Endometrial microvascular endothelial cells (primary cell): ENCODE measurements around the gene SULT1A4. TPM values are rescaled to one million over a fixed set of nuclear protein-coding genes. Genes with fewer than 3 reads are reported as not detected.
"Not testable (repeated sequence)": the region's sequence is repeated elsewhere in the genome, so short reads cannot be mapped to it uniquely, and the experiment has no call there.

Experiments
- in situ Hi-C: cut with HindIII; loops from 2 replicates; pipeline ENCODE4 v1.10.0; 2017; ENCODE audit warnings: low sequenced_read_pairs, low pct_unique_long_range_greater_than_20kb; ENCODE audit errors: inconsistent ontology term
- total RNA-seq: library from RNA; depleted of rRNA; stranded (reverse); fragments of >200 nt; gene quantifications from one replicate; pipeline ENCODE4 v1.2.3, GENCODE V29; 2015; ENCODE audit errors: inconsistent ontology term

SULT1A4 gene
- 4.7 TPM for total RNA-seq

DNA sequence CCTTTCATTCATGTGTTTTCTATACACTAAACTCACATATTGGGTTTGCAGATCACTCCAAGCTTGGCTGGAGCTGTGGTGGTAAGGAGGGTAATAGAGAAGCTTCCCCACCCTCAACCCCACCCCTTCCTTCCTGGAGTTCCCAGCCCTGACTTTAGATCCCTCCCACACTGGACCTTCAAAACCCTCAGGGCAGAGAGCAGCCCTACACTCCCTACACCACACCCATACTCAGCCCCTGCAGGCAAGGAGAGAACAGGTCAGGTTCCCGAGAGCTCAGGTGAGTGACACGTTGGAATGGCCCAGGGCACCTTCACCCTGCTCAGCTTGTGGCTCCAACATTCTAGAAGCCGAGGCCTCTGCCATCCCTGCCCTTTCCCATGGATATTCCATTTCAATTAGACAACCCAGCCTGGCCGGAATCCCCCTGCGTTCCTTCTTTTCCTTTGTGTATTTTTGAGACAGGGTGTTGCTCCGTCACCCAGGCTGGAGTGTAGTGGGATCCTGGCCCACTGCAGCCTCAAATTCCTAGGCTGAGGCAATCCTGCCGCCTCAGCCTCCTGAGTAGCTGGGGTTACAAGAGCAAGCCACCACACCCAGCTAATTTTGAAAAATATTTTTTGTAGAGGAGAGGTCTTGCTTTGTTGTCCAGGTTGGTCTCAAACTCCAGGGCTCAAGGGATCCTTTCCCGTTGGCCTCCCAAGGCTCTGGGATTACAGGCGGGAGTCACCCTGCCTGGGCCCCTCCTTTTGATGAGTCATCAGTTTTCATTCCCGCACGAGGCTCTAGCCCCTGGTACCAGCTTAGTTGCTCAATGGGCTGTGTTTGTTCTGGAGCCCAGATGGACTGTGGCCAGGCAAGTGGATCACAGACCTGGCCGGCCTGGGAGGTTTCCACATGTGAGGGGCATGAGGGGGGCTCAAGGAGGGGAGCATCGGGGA lies at the start of gene SULT1A4:
Gene SULT1A4 (plus strand): TSS at position 208 of the 941 bp plus-strand sequence. CDS start 1,473 bp downstream, outside the sequence.
- in situ Hi-C loops: not testable (repeated sequence)

DNA sequence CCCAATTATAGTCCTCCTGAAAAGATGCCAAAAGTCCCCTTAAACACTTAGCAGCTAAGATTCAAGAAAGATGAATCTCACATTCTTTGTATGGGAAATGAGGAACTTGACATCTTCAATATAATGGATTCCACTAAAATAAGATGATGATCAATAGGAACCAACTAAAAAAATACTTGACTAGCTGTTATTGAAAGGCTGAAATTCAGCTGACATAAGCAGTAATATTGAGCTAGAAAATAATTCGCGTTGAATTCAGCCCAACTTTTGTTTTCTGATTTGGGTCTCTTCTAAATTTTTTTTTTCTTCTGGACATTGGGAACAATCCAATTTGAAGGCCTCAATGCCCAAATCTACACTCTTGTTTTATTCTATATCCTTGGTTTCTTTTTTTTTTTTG lies 36.1 kb upstream of the SULT1A4 start:
- in situ Hi-C loops: not testable (repeated sequence)

DNA sequence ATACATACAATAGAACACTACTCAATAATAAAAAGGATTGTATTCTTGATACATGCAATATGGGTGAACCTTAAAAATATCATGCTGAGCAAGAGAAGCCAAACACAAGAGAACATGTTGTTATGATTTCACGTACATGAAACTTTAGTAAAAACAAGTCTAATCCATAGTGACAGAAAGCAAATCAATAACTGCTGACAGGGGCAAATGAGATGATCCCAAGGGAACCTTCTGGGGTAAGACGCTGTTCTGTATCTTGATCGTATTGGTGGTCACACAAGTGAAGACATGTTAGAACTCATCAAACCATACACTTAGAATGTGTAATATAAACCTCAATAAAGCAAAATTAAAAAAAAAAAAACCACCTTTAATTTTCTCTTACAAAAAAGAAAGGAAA lies 34.3 kb upstream of the SULT1A4 start:
- in situ Hi-C loops: not testable (repeated sequence)

DNA sequence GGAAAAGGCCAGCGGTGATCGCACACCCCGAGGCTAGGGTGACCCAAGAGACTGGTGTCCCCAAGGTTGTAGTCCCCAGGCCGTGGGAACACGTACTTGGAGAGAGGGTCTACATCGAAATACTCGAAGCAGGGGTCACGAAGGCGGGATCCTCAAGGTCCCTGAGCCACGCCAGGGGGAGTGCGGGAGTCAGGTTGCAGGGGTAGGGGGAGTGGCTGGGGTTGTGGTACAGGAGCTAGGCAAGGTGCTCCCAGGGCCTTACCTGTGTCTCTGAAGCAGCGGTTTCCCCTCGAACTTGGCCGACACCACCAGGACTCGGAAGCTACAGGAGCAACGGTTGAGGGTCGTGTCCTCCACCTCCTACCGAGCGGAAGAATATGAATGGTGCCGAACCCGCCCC lies 6.0 kb upstream of the SULT1A4 start:
- in situ Hi-C loops: not testable (repeated sequence)

DNA sequence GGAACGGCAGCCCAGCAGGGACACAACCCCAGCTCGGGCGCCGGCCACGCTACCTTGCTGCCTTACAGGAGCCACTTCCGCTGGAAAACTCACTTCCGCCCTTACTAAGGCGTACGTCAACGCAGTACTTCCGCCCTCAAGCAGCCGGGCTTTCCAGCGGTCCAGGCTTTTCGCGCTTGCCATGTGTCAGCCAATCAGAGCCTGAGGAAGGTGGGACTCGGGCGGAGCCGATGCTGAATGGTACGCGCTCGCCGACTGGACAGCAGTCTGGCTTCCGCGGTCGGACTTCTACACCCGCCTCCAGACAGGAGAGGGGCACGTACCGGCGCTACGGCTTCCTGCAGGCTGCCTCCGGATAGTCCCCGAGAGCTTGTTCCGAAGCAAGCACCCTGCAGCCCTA lies 5.4 kb upstream of the SULT1A4 start, which contains the start of the genes BOLA2 and SLX1B:
Gene BOLA2 (minus strand): TSS at position 83 of the 400 bp plus-strand sequence. CDS start 98 bp downstream, outside the sequence.
Gene SLX1B (plus strand): TSS at position 265 of the 400 bp plus-strand sequence.
- in situ Hi-C loops: not testable (repeated sequence)

DNA sequence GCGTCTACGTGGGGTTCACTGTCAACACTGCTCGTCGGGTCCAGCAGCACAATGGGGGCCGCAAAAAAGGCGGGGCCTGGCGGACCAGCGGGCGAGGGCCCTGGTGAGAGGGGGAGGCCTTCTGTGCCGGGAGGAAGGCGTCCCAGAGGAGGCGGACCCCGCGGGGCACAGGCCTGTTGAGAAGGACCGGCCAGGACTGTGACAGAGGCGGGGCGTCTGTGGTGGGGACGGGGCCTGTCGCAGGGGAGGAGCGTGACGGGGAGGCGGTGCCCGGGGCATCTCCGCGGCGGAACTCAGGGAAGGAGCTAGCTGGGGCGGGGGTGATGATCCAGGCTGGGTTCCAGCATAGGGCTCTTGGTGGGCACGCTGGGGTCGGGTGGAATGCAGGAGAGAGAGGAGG lies 4.9 kb upstream of the SULT1A4 start:
- in situ Hi-C loops: not testable (repeated sequence)

DNA sequence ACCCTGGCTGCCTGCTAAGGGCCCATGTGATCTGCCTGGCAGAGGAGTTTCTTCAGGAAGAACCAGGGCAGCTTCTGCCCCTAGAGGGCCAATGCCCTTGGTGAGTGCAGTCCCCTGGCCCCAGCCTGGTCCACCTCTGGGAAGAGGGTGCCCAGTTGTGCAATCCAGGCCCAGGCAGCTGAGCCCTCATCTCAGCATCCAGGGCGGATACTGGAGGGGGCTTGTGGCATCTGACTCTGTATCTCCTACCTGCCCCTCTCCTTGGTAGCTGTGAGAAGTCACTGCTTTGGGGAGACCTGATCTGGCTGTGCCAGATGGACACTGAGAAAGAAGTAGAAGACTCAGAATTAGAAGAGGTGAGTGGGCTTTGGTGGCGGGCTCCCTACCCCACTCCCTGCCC lies 2.1 kb upstream of the SULT1A4 start:
- in situ Hi-C loops: not testable (repeated sequence)

DNA sequence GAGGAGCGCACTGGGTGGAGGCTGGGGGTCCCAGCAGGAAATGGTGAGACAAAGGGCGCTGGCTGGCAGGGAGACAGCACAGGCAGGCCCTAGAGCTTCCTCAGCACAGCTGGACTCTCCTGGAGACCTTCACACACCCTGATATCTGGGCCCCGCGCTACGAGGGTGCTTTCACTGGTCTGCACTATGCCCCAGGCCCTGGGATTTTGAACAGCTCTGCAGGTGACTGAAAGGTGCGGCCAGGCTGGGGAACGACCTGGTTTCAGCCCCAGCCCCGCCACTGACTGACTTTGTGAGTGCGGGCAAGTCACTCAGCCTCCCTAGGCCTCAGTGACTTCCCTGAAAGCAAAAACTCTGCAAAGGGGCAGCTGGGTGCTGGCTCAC lies 926 bp downstream of the SULT1A4 start:
- in situ Hi-C loops: not testable (repeated sequence)

DNA sequence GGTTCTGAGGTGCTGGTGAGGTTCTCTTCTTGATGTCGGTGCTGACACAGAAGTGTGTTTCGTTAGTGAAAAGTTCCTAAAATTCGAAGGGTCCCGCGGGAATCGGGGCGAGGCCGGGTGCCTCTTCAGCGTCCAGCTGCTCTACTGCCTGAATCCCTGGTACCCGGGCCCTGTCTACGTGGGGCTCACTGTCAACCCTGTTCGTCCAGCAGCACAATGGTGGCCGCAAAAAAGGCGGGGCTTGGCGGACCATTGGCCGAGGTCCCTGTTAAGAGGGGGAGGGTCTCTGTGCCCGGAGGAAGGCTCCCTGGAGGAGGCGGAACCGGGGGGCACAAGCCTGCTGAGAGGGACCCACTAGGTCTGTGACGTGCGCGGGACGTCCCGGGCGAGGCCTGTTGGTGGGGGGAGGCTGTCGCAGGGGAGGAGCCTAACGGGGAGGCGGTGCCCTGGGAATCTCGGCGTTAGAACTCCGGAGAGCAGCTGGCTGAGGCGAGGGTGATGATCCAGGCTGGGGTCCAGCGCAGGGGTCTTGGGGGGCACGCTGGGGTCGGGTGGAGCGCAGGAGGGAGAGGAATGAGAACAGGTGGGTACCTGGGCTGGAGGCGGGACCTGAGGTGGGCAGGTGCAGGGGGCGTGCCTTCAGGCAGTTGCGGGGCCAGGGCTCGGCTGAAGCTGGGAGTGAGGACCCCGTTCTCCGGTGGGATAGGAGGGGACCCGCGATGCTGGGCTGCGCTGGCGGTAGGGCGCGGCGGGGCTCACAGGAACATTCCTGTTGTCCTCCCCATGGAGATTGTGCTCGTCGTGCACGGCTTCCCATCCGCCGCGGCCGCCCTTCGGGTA lies 6.5 kb downstream of the SULT1A4 start:
- in situ Hi-C loops: not testable (repeated sequence)

DNA sequence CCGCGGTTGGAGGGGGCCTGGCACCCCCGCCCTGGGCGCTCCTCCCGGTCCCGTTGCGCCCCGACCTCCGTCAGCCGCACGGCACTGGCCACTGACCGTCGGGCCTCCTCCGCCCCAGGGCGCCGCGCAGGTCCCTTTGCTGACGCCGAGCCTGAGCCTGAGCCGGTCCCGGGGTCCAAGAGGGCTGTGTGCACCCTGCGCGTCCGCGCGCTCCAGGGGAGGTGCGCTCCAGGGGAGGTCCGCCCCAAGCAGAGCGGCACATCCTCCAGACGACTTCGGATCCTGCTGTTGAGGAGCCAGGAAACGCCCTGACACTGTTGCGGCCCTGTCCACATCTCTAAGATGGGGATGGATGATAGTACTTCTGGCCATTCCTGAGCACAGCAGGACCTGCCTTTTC lies 7.2 kb downstream of the SULT1A4 start:
- in situ Hi-C loops: not testable (repeated sequence)

DNA sequence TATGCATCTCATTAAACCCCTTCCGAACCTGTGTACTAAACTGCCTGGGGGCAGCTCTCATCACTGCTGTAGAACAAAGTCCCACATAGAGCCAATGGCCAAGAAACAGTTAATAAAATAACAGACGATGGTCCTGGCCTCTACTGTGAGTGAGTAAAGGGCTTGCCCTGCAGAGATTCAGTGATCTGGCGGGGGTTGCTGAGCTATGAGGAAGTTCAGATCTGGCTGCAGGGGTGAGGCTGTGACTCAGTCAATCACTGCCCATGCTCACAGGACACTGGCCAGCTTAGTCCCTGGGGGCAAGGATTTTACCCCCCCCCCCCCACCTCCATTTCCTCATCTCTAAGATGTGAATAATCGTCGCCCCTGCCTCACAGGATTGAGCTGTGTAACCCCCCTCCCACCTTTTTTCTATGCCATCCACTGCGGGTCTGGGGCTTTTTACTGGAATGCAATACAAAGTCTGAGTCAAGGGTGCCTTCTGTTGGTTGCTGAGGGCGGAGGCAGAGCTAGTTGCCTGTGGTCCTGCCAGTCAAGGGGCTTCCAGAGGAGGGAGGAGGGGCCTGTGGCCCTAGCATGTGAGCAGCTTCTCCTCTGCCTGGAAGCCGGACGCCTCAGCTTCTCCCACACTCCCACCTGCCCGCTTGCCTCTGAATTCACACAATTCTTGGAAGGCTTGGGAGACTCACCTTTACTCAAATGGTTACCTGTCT lies 8.1 kb downstream of the SULT1A4 start:
- in situ Hi-C loops: not testable (repeated sequence)

DNA sequence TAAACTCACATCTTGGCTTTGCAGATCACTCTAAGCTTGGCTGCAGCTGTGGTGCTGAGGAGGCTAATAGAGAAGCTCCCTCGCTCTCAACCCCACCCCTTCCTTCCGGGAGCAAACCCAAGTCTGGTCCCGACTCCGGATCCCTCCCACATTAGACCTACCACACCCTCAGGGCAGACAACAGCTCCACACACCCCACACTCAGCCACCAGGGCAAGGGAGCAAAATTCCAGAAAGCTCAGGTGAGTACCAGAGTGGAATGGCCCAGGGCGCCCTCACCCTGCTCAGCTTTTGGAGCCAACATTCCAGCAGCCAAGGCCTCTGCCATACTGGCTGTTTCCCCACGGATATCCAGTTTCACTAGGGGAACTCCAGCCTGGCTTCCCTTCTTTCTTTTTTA lies 9.9 kb downstream of the SULT1A4 start:
- in situ Hi-C loops: not testable (repeated sequence)

DNA sequence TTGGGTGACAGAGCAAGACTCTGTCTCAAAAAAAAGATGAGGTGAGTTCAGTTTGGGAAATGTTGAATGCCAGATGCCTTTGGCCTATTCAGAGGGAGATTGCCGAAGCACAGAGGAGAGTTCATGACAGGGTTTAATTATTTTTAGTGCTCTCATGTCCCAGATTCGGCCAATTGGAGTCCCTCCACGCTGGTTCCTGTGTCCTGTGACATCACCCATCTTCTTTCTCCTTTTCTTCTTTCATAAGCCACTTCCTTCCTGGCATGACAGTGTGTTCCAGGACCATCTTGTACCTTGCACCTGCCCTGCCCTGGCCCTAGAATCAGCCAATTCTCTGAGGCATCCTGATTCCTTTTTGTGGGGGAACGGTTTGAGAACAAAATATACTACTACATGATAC lies 12.4 kb downstream of the SULT1A4 start:
- in situ Hi-C loops: not testable (repeated sequence)

DNA sequence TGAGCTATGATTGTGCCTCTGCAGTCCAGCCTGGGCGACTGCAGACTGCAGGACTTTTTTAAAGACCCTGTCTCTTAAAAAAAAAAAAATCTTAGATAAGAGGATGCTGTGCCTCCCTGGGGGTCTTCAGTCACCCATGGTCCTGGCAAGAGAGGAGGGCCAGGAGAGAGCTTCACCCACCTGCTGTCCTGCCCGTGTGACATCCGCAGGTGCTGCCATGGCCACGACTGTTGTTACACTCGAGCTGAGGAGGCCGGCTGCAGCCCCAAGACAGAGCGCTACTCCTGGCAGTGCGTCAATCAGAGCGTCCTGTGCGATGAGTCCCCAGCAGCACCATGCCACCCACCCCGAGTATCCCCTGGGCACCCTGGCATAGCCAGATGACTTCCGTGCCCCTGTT lies 22.6 kb downstream of the SULT1A4 start:
- in situ Hi-C loops: not testable (repeated sequence)

DNA sequence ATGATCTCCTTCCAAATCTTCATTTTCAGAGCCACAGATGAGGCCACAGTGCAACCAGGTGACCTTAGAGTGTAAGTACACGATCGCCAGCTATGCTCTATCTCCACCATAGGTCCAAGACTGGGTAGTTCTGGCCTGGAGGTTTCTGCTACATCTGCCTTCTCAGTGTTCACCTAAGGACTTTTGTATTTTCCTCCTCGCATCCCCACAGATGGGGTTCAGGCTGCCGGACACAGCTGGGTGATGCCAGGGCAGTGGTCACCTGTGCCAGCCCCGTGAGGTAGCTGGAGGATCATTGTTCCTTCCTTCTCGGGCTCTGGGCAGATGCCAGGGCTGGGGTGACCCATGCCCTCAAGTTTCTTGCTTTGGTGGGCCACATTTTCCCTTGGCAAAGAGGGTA lies 46.6 kb downstream of the SULT1A4 start, which contains the start of gene NPIPB12:
Gene NPIPB12 (minus strand): TSS at position 101 of the 400 bp plus-strand sequence.
- in situ Hi-C loops: not testable (repeated sequence)
